DLD1 (cell line): Measurements from ENCODE around the gene LGI2.
"Not testable (repeated sequence)": the region's sequence is repeated elsewhere in the genome, so short reads cannot be mapped to it uniquely, and the experiment has no call there.

ENCODE experiments used
- in situ Hi-C: cut with HindIII; loops from 2 replicates; pipeline ENCODE4 v1.10.0; 2017; ENCODE audit warnings: low sequenced_read_pairs

The LGI2 gene

GRCh38 chr4:25030277-25031076 lies at the start of gene LGI2:
Gene LGI2, minus strand, starts transcription at chr4:25030946. Its CDS starts 253 bp downstream, at chr4:25030693.
- in situ Hi-C loops, result no loop called here

GRCh38 chr4:25078523-25078922 lies 47.8 kb upstream of the LGI2 start:
- in situ Hi-C loops, result no loop called here

GRCh38 chr4:25076625-25077398 lies 46.1 kb upstream of the LGI2 start:
- in situ Hi-C loops, result no loop called here

- in situ Hi-C loops, result no loop called here
Measured at GRCh38 chr4:25075851-25076250, 45.1 kb upstream of the LGI2 start.

- in situ Hi-C loops, result no loop called here
Measured at GRCh38 chr4:25075129-25075528, 44.4 kb upstream of the LGI2 start.

GRCh38 chr4:25070545-25070944 lies 39.8 kb upstream of the LGI2 start:
- in situ Hi-C loops, result no loop called here

- in situ Hi-C loops, result no loop called here
Measured at GRCh38 chr4:25069014-25069413, 38.3 kb upstream of the LGI2 start.

- in situ Hi-C loops, result no loop called here
Measured at GRCh38 chr4:25068386-25068785, 37.6 kb upstream of the LGI2 start.

GRCh38 chr4:25065932-25066590 lies 35.3 kb upstream of the LGI2 start:
- in situ Hi-C loops, result no loop called here

GRCh38 chr4:25065431-25065858 lies 34.7 kb upstream of the LGI2 start:
- in situ Hi-C loops, result no loop called here

GRCh38 chr4:25064447-25064846 lies 33.7 kb upstream of the LGI2 start:
- in situ Hi-C loops, result not testable (repeated sequence)

GRCh38 chr4:25063116-25063515 lies 32.4 kb upstream of the LGI2 start:
- in situ Hi-C loops, result no loop called here

- in situ Hi-C loops, result no loop called here
Measured at GRCh38 chr4:25062098-25062497, 31.4 kb upstream of the LGI2 start.

- in situ Hi-C loops, result no loop called here
Measured at GRCh38 chr4:25061602-25062001, 30.9 kb upstream of the LGI2 start.

- in situ Hi-C loops, result no loop called here
Measured at GRCh38 chr4:25060963-25061340, 30.2 kb upstream of the LGI2 start.

- in situ Hi-C loops, result no loop called here
Measured at GRCh38 chr4:25060241-25060962, 29.7 kb upstream of the LGI2 start.

GRCh38 chr4:25059791-25060190 lies 29.0 kb upstream of the LGI2 start:
- in situ Hi-C loops, result no loop called here

- in situ Hi-C loops, result no loop called here
Measured at GRCh38 chr4:25058796-25059195, 28.1 kb upstream of the LGI2 start.

- in situ Hi-C loops, result no loop called here
Measured at GRCh38 chr4:25057299-25057698, 26.6 kb upstream of the LGI2 start.

- in situ Hi-C loops, result not testable (repeated sequence)
Measured at GRCh38 chr4:25052037-25052436, 21.3 kb upstream of the LGI2 start.

GRCh38 chr4:25051534-25051933 lies 20.8 kb upstream of the LGI2 start:
- in situ Hi-C loops, result no loop called here
